Activated naive CD4-positive, alpha-beta T cell treated with anti-CD3 and anti-CD28 coated beads for 36 hours (primary cell): ENCODE measurements around the gene AUTS2. TPM values are rescaled to one million over a fixed set of nuclear protein-coding genes. Genes with fewer than 3 reads are reported as not detected.

Source experiments
- CTCF ChIA-PET: fragments of 350-600 bp; sonication (Branson Sonifier 250); formaldehyde crosslinking; loops from one replicate; lab custom pipeline; 2021; ENCODE audit warnings: antibody characterized with exemption; lab: Charles Lee
- DNase-seq: peaks from one replicate; pipeline ENCODE4 v3.0.0-alpha.2; 2020
- H3K27ac Mint-ChIP-seq: one replicate; pipeline ENCODE4 v1.8.0; 2021; ENCODE audit warnings: mild to moderate bottlenecking, mixed read lengths
- H3K27me3 Mint-ChIP-seq: one replicate; pipeline ENCODE4 v1.8.0; 2021; ENCODE audit warnings: low read depth, mixed read lengths
- H3K36me3 Mint-ChIP-seq: one replicate; pipeline ENCODE4 v1.8.0; 2021; ENCODE audit warnings: low read depth, mixed read lengths
- H3K4me1 Mint-ChIP-seq: one replicate; pipeline ENCODE4 v1.8.0; 2021; ENCODE audit warnings: low read depth, mixed read lengths
- H3K4me3 Mint-ChIP-seq: one replicate; pipeline ENCODE4 v1.8.0; 2021; ENCODE audit warnings: mild to moderate bottlenecking, moderate library complexity, mixed read lengths
- H3K9me3 Mint-ChIP-seq: one replicate; pipeline ENCODE4 v1.8.0; 2021; ENCODE audit warnings: mixed read lengths
- intact Hi-C: fragments of 100-400 bp; cut with micrococcal nuclease; formaldehyde crosslinking; loops from one replicate; pipeline ENCODE4 v1.15.1; 2023
- total RNA-seq, 2 experiments: library from RNA; stranded (reverse); gene quantifications; one replicate each; pipeline ENCODE4 v1.2.3, GENCODE V29; 2021

Gene AUTS2
- total RNA-seq, 2 experiments from 2014 or later, result 0.79 to 1.1 TPM

DNA sequence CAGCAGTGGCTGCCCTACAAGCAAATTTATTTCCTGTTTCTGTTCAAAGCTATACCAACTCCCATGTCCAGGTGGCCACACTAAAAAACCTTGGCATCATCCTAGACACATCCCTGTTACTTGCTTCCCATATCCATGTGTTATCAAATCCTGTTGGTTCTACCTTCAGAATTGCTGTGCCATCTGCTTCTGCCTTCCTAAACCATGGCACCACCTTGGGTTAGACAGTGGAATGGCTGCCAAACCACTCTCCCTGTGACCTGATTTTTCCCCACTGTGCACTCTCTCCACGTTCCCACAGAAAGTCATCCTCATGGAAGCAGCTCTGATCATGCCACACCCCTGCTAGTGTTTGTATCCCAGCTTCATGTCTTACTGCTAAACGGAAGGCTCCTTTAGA, 836.1 kb downstream of the AUTS2 start:
- no peaks in the 10 kb centered on the region for H3K27me3 Mint-ChIP-seq
- intact Hi-C loops, result no loop called here
- no peaks in the 10 kb centered on the region for H3K4me1 Mint-ChIP-seq
- no peak overlapping the region for H3K4me3 Mint-ChIP-seq
- H3K27ac Mint-ChIP-seq, result no peak overlapping the region
- CTCF ChIA-PET, result no interaction called here
- H3K36me3 Mint-ChIP-seq, result peaks cover 2% of the 10 kb centered on the region
- no peaks in the 10 kb centered on the region for H3K9me3 Mint-ChIP-seq
- no peak for DNase-seq

DNA sequence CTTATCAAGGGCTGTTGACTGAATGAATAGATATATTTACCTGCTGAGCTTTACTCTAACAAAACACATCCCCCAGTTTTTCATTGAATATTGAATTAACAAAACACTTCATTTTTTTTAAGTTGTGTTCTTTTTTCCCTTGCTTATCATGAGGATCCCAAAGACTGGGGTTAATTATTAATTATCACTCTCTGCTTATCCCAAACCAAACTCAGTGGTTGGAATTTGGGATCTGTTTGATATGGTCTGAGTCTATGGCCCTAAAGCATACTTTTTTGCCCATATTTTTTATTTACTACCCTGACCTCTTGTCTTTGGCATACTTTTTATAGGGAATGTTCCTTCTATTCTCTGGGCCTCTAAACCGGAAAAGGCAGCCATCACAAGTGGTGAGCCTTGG, 836.5 kb downstream of the AUTS2 start:
- CTCF ChIA-PET, result no interaction called here
- Mint-ChIP-seq H3K36me3 (peaks cover 2% of the 10 kb centered on the region), H3K4me3 (no peak overlapping the region), H3K27me3 (no peaks in the 10 kb centered on the region), H3K27ac (no peak overlapping the region), H3K9me3 (no peaks in the 10 kb centered on the region), H3K4me1 (no peaks in the 10 kb centered on the region)
- intact Hi-C loops, result no loop called here
- DNase-seq, result no peak

DNA sequence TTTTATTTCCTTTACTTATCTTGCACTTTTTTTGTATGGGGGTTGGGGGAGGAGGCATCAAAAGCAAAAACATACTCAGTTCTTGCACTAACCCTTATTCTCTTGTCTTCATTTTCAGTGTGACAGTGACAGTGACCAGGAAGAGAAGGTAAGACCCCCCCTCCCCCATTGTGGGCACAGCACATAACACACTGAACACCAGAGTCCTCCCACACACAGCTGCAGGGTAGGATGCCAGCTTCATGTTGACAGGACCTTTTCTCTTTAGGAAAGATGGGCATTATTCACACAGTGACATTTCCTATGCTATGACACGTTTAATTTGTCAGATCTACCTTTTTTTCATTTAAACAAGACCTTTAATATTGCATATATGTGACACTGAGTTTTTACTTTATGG, 837.4 kb downstream of the AUTS2 start:
- CTCF ChIA-PET, result no interaction called here
- no peak overlapping the region for H3K27ac Mint-ChIP-seq

DNA sequence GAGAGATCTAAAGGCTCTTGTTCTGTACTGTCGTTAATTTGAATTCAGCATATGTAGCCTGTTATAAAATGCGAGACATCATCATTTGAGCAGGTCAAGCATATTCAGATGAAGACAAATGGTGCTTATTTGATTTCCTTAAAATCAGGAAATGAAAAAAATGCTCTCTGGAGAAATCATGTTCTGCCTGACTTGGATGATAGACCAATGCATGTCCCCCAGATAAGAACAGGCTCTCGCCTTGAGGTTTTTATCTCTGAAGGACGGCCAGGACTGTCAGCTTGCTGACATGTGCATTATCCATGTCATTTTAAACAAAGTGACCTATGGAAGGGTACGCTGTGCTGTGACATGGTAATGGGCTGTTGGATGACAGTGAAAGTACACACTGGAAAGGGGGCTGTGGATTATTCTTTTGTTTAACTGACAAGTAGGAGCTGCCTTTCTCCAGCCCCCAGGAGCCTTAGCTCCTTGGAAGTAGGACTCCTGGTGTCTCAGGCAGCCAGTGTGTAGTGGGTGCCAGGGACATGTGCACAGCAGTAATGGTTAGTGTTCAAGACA, 838.6 kb downstream of the AUTS2 start:
- Mint-ChIP-seq H3K4me1 (no peaks in the 10 kb centered on the region), H3K27ac (no peak overlapping the region), H3K36me3 (no peaks in the 10 kb centered on the region), H3K4me3 (no peak overlapping the region), H3K27me3 (no peaks in the 10 kb centered on the region), H3K9me3 (no peaks in the 10 kb centered on the region)
- CTCF ChIA-PET, result interaction anchor here (0.6 kb wide), 1 partner anchor 69 kb away, joined by 3 read pairs; no protein-coding TSS in a partner anchor
- intact Hi-C loops, result no loop called here
- no peak for DNase-seq

More for the DNA sequence above, 837.4 kb downstream of the AUTS2 start:
- H3K4me3 Mint-ChIP-seq, result no peak overlapping the region
- no peaks in the 10 kb centered on the region for H3K4me1 Mint-ChIP-seq
- H3K27me3 Mint-ChIP-seq, result no peaks in the 10 kb centered on the region
- H3K9me3 Mint-ChIP-seq, result no peaks in the 10 kb centered on the region
- intact Hi-C loops, result no loop called here
- no peaks in the 10 kb centered on the region for H3K36me3 Mint-ChIP-seq
- no peak for DNase-seq

DNA sequence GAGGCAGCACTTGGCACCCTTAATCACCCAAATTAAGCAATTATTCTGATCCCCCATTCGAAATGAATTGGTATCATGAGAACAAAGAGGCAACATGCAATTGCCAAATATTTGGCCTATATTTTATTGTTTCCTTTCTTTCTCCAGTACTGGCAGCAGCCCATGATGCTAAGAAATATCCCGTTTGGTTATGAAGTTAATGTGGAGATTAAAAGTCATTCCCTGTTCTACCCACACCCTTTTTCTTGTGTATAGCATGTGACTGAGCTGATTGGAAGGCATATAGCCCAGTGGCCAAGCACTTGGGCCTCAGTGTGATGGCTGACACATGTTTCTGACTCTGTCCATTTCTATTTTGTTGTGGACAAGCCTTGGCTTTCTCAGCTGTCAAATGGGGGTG, 841.4 kb downstream of the AUTS2 start:
- DNase-seq, result no peak
- Mint-ChIP-seq H3K27ac (no peak overlapping the region), H3K27me3 (no peaks in the 10 kb centered on the region), H3K36me3 (no peaks in the 10 kb centered on the region), H3K4me3 (no peak overlapping the region), H3K9me3 (no peaks in the 10 kb centered on the region), H3K4me1 (no peaks in the 10 kb centered on the region)
- CTCF ChIA-PET, result no interaction called here
- intact Hi-C loops, result no loop called here

DNA sequence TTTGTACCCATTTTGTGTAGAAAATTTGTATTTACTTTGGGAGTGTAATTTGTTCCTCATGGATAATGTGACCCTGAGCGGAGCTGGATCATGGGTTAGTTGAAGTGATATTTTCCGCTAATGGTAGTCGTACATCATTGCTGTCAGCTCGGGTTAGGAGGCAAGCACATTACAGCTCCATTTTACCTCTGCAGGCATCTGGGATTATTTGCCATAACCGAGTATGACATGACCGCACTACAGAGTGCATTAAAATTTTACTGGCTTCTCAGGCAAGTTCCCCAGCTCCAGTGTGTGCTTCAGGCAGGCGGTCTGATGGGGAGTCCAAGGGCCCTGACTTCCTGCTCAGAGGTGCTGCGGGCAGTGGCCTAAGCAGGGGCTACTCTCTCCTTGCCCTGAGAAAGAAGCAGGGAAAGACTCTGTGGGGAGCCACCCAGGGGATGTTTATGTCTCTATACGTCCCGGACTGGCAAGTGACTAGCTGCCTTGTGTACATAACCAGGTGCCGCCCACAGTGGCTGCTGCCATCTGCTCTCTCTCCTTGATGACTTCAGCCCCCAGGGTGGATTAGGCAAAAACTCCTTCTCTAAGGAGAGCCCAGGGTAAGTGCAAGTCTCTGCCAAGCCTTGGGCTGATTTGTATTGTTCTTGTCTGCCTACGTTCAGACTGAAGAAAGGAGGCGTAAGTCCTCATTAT, 848.3 kb downstream of the AUTS2 start:
- Mint-ChIP-seq H3K4me1 (no peaks in the 10 kb centered on the region), H3K4me3 (no peak overlapping the region), H3K9me3 (no peaks in the 10 kb centered on the region), H3K27ac (no peak overlapping the region), H3K36me3 (no peaks in the 10 kb centered on the region), H3K27me3 (peaks cover 2% of the 10 kb centered on the region)
- no peak for DNase-seq
- CTCF ChIA-PET, result no interaction called here
- intact Hi-C loops, result no loop called here

DNA sequence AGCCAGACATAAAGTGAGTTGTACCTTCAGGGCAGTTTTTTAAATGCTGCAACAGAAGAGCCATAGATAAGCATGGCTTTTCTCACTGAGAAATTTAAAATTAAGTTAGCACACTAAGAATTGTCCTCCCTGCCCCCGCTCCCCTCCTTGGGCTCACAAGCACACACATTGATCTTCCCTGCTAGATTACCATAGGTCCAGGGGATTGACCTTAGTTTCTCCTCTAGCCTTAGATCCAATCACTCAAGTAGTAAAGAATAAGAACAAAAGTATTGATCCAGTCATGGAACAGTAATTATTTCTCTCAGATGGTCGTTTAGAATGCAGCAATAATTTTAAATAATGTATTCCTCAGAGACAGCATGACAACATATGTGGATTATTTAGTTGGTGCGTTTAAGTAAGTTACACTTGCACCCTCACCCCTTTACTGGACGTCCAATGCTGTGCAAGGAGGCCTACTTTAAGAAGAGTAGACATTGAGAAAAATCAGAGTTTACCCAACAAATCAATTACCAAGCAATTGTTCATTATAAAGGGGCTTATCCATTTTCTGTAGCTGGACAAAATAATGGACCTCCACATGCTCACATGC, 850.1 kb downstream of the AUTS2 start:
- Mint-ChIP-seq H3K27me3 (peaks cover 2% of the 10 kb centered on the region), H3K4me3 (no peak overlapping the region), H3K27ac (no peak overlapping the region), H3K36me3 (no peaks in the 10 kb centered on the region), H3K4me1 (no peaks in the 10 kb centered on the region), H3K9me3 (no peaks in the 10 kb centered on the region)
- intact Hi-C loops, result no loop called here
- no peak for DNase-seq
- CTCF ChIA-PET, result no interaction called here

DNA sequence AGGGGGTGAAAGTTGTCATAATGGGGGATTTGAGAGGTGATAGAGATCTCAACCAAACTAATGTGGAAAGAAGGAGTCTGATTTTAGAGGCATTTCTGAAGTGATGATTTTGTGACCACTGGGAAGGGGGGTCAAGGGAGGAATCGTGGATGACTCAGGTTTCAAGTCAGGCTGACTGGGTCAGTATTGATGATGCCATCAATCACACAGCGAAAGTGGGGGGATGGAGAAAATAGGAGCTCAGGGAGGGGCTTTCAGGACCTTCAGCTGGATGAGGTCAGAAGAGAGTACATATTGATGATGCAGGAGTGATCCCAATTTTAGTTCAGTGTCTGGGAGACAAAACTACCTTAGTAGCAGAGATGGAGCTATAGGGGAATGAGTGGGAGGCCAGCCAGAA, 852.5 kb downstream of the AUTS2 start:
- intact Hi-C loops, result loop anchor here (10.0 kb wide), 1 partner anchor 214 kb away; no protein-coding TSS in a partner anchor
- no peak overlapping the region for H3K27ac Mint-ChIP-seq

DNA sequence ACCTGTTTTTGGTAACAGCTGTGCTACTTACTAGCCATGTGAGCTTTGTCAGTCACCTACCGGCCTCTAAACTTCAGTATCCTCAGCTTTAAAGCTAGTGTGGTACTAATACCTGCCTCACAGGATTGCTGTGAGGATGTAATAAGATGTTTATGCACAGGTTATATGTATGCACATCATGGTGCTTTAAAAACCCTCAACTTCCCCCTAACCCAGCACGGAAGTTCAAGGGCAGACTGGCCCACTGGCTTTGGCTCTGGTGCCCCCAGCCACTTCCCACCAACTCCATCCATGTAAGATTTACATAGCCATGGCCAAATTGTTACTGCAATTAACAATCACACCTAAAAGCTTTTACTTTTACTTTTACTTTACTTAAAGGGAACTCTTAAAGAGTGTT, 857.6 kb downstream of the AUTS2 start:
- CTCF ChIA-PET, result no interaction called here
- Mint-ChIP-seq H3K9me3 (no peaks in the 10 kb centered on the region), H3K27ac (no peak overlapping the region), H3K36me3 (no peaks in the 10 kb centered on the region), H3K27me3 (no peaks in the 10 kb centered on the region), H3K4me1 (peaks cover 16% of the 10 kb centered on the region), H3K4me3 (no peak overlapping the region)
- intact Hi-C loops, result loop anchor here (10.0 kb wide), 1 partner anchor 209 kb away; no protein-coding TSS in a partner anchor
- no peak for DNase-seq

More for the DNA sequence above, 852.5 kb downstream of the AUTS2 start:
- no peaks in the 10 kb centered on the region for H3K9me3 Mint-ChIP-seq
- CTCF ChIA-PET, result no interaction called here
- no peaks in the 10 kb centered on the region for H3K4me1 Mint-ChIP-seq
- H3K27me3 Mint-ChIP-seq, result peaks cover 2% of the 10 kb centered on the region
- no peak for DNase-seq
- no peak overlapping the region for H3K4me3 Mint-ChIP-seq
- H3K36me3 Mint-ChIP-seq, result no peaks in the 10 kb centered on the region

DNA sequence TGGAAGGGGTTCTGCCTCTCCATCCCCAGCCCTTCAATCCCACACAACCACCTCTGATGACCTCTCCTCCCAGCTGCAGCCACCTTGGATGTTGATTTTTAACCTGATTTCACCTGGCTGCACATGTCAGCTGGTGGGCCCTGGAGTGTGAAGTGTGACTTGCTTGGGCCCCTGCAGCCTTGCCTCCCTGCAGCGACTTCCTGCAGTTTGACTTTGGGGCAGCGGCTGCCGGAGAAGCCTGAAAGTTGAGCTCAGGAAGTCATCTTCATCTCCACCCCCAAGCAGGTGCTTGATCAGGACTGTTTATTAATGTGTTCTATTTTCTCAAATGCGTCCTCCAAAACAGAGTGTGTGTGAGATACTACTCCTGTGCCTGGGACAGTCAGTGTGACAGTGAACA, 858.4 kb downstream of the AUTS2 start:
- CTCF ChIA-PET, result no interaction called here
- intact Hi-C loops, result loop anchor here (10.0 kb wide), 1 partner anchor 208 kb away; no protein-coding TSS in a partner anchor
- Mint-ChIP-seq H3K4me1 (peaks cover 16% of the 10 kb centered on the region), H3K36me3 (no peaks in the 10 kb centered on the region), H3K27me3 (no peaks in the 10 kb centered on the region), H3K4me3 (no peak overlapping the region), H3K27ac (no peak overlapping the region), H3K9me3 (no peaks in the 10 kb centered on the region)
- peak; percentile 6 for DNase-seq

DNA sequence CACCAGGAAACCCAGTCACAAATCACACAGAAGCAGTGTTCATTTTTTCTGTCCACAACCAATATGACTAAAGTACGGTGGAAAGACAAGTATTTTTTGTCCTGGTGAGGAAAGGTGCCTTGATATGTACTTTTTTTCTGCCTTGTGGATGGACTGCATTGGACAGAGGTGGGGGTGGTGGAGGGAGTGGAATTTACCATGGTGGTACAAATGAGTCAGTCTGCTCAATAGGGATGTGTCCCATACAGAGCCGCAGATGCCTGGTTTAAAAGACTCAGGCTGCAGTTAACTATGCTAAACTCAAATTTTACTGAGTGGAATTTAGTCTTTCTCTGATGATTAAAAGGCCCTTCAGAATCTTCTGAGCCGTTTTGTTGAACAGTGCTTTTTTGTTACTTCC, 859.2 kb downstream of the AUTS2 start:
- H3K4me1 Mint-ChIP-seq, result peaks cover 16% of the 10 kb centered on the region
- CTCF ChIA-PET, result no interaction called here
- H3K27me3 Mint-ChIP-seq, result no peaks in the 10 kb centered on the region
- DNase-seq, result no peak
- H3K36me3 Mint-ChIP-seq, result no peaks in the 10 kb centered on the region
- intact Hi-C loops, result loop anchor here (10.0 kb wide), 1 partner anchor 207 kb away; no protein-coding TSS in a partner anchor
- H3K9me3 Mint-ChIP-seq, result no peaks in the 10 kb centered on the region
- no peak overlapping the region for H3K4me3 Mint-ChIP-seq
- H3K27ac Mint-ChIP-seq, result no peak overlapping the region

DNA sequence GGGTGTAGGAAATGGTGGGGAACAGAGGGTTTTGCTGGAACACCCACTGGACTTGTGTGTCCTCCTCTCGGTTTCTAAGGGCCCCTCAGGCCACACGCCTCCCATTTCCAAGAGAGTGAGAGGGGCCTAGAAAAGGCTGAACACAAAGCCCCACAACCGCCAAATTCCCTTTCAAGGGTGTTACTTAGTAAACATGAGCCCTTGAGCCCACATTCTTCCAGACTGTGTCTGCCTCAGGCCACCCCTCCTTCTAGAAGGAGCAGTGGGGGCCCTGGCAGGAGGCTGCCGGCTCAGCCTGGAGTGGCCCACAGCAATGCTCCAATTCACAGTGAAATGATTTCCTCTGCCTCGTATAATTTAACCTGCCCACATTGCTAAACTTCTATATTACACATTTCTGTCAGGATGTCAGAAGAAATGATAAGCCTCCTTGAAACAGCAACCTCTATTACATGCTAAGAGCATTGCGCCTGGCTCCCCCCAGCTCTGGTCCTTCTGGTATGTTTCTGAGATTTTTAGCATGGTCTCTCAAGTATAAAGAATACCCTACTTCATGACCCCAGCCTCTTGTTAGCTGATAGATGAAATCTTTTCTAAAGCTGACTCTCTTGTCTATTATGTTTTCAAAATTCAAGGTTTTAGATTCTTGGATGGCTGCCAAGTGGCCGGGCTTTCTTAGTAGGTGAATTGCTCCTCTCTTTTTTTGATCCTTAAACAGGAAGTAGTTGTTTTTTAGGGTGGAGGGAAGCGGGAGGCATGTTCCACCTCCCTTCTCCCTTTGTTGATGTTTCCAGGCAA, 859.8 kb downstream of the AUTS2 start:
- no peak overlapping the region for H3K27ac Mint-ChIP-seq
- no peaks in the 10 kb centered on the region for H3K27me3 Mint-ChIP-seq
- peaks cover 16% of the 10 kb centered on the region for H3K4me1 Mint-ChIP-seq
- no peaks in the 10 kb centered on the region for H3K9me3 Mint-ChIP-seq
- H3K36me3 Mint-ChIP-seq, result no peaks in the 10 kb centered on the region
- CTCF ChIA-PET, result no interaction called here
- no peak overlapping the region for H3K4me3 Mint-ChIP-seq
- intact Hi-C loops, result loop anchor here (10.0 kb wide), 1 partner anchor 207 kb away; no protein-coding TSS in a partner anchor
- no peak for DNase-seq
